ENCODE results near the gene PRKCA.
"Not testable (repeated sequence)": the region's sequence is repeated elsewhere in the genome, so short reads cannot be mapped to it uniquely, and the experiment has no call there.

The PRKCA gene

GRCh38 chr17:66301864-66302741 lies at the start of gene PRKCA:
Gene PRKCA, plus strand, starts transcription at chr17:66302613.
- H2AFZ ChIP-seq (ENCODE audit: low read length, unreplicated experiment): peak within 1 kb of the TSS; percentile 68
- peaks cover 26% of the 10 kb centered on the region for H3K4me1 ChIP-seq (ENCODE audit: control insufficient read depth, insufficient read depth, low read length, unreplicated experiment)
- H3K79me2 ChIP-seq (ENCODE audit: control insufficient read depth, insufficient read depth, low read length, unreplicated experiment): peaks cover 60% of the 10 kb centered on the region
- no peaks in the 10 kb centered on the region for H3K36me3 ChIP-seq (ENCODE audit: insufficient read depth, low read length)
- H3K27me3 ChIP-seq (ENCODE audit: insufficient read depth, low read length): no peaks in the 10 kb centered on the region
- peak within 1 kb of the TSS; percentile 92 for H3K4me3 ChIP-seq (ENCODE audit: low read depth, low read length)
- H3K27ac ChIP-seq (ENCODE audit: low read depth, low read length): peak within 1 kb of the TSS; percentile 24; the same call in 1 of the 2 replicates

GRCh38 chr17:66253458-66253857 lies 49.0 kb upstream of the PRKCA start:
- not testable (repeated sequence) for H3K36me3 ChIP-seq (ENCODE audit: insufficient read depth, low read length); H3K4me3 ChIP-seq (ENCODE audit: low read depth, low read length); H3K27ac ChIP-seq (ENCODE audit: low read depth, low read length); H3K79me2 ChIP-seq (ENCODE audit: control insufficient read depth, insufficient read depth, low read length, unreplicated experiment); H2AFZ ChIP-seq (ENCODE audit: low read length, unreplicated experiment); H3K4me1 ChIP-seq (ENCODE audit: control insufficient read depth, insufficient read depth, low read length, unreplicated experiment); H3K27me3 ChIP-seq (ENCODE audit: insufficient read depth, low read length)

GRCh38 chr17:66255112-66255511 lies 47.3 kb upstream of the PRKCA start:
- peak overlapping the region; percentile 40 for H2AFZ ChIP-seq (ENCODE audit: low read length, unreplicated experiment)
- H3K4me3 ChIP-seq (ENCODE audit: low read depth, low read length): no peak overlapping the region
- H3K79me2 ChIP-seq (ENCODE audit: control insufficient read depth, insufficient read depth, low read length, unreplicated experiment): no peaks in the 10 kb centered on the region
- H3K4me1 ChIP-seq (ENCODE audit: control insufficient read depth, insufficient read depth, low read length, unreplicated experiment): no peaks in the 10 kb centered on the region
- H3K27ac ChIP-seq (ENCODE audit: low read depth, low read length): no peak overlapping the region
- no peaks in the 10 kb centered on the region for H3K27me3 ChIP-seq (ENCODE audit: insufficient read depth, low read length)
- no peaks in the 10 kb centered on the region for H3K36me3 ChIP-seq (ENCODE audit: insufficient read depth, low read length)

GRCh38 chr17:66255527-66255971 lies 46.9 kb upstream of the PRKCA start:
- Histone ChIP-seq H3K27me3 (ENCODE audit: insufficient read depth, low read length) (no peaks in the 10 kb centered on the region), H2AFZ (ENCODE audit: low read length, unreplicated experiment) (peak overlapping the region; percentile 40), H3K36me3 (ENCODE audit: insufficient read depth, low read length) (no peaks in the 10 kb centered on the region), H3K79me2 (ENCODE audit: control insufficient read depth, insufficient read depth, low read length, unreplicated experiment) (no peaks in the 10 kb centered on the region), H3K27ac (ENCODE audit: low read depth, low read length) (no peak overlapping the region), H3K4me1 (ENCODE audit: control insufficient read depth, insufficient read depth, low read length, unreplicated experiment) (no peaks in the 10 kb centered on the region), H3K4me3 (ENCODE audit: low read depth, low read length) (no peak overlapping the region)

- H3K79me2 ChIP-seq (ENCODE audit: control insufficient read depth, insufficient read depth, low read length, unreplicated experiment): no peaks in the 10 kb centered on the region
- H2AFZ ChIP-seq (ENCODE audit: low read length, unreplicated experiment): no peak overlapping the region
- no peak overlapping the region for H3K4me3 ChIP-seq (ENCODE audit: low read depth, low read length)
- no peaks in the 10 kb centered on the region for H3K4me1 ChIP-seq (ENCODE audit: control insufficient read depth, insufficient read depth, low read length, unreplicated experiment)
- no peaks in the 10 kb centered on the region for H3K36me3 ChIP-seq (ENCODE audit: insufficient read depth, low read length)
- H3K27ac ChIP-seq (ENCODE audit: low read depth, low read length): no peak overlapping the region
- H3K27me3 ChIP-seq (ENCODE audit: insufficient read depth, low read length): no peaks in the 10 kb centered on the region
Measured at GRCh38 chr17:66260275-66260674, 42.1 kb upstream of the PRKCA start.

GRCh38 chr17:66260688-66261087 lies 41.7 kb upstream of the PRKCA start:
- Histone ChIP-seq H3K4me3 (ENCODE audit: low read depth, low read length) (no peak overlapping the region), H3K27me3 (ENCODE audit: insufficient read depth, low read length) (no peaks in the 10 kb centered on the region), H3K27ac (ENCODE audit: low read depth, low read length) (no peak overlapping the region), H3K36me3 (ENCODE audit: insufficient read depth, low read length) (no peaks in the 10 kb centered on the region), H3K4me1 (ENCODE audit: control insufficient read depth, insufficient read depth, low read length, unreplicated experiment) (no peaks in the 10 kb centered on the region), H3K79me2 (ENCODE audit: control insufficient read depth, insufficient read depth, low read length, unreplicated experiment) (no peaks in the 10 kb centered on the region), H2AFZ (ENCODE audit: low read length, unreplicated experiment) (no peak overlapping the region)

GRCh38 chr17:66262767-66263166 lies 39.6 kb upstream of the PRKCA start:
- no peaks in the 10 kb centered on the region for H3K27me3 ChIP-seq (ENCODE audit: insufficient read depth, low read length)
- H3K36me3 ChIP-seq (ENCODE audit: insufficient read depth, low read length): no peaks in the 10 kb centered on the region
- H2AFZ ChIP-seq (ENCODE audit: low read length, unreplicated experiment): no peak overlapping the region
- H3K27ac ChIP-seq (ENCODE audit: low read depth, low read length): no peak overlapping the region
- no peak overlapping the region for H3K4me3 ChIP-seq (ENCODE audit: low read depth, low read length)
- no peaks in the 10 kb centered on the region for H3K79me2 ChIP-seq (ENCODE audit: control insufficient read depth, insufficient read depth, low read length, unreplicated experiment)
- H3K4me1 ChIP-seq (ENCODE audit: control insufficient read depth, insufficient read depth, low read length, unreplicated experiment): peaks cover 2% of the 10 kb centered on the region

GRCh38 chr17:66264696-66265095 lies 37.7 kb upstream of the PRKCA start:
- H3K36me3 ChIP-seq (ENCODE audit: insufficient read depth, low read length): no peaks in the 10 kb centered on the region
- H3K4me1 ChIP-seq (ENCODE audit: control insufficient read depth, insufficient read depth, low read length, unreplicated experiment): peaks cover 12% of the 10 kb centered on the region
- no peak overlapping the region for H3K4me3 ChIP-seq (ENCODE audit: low read depth, low read length)
- H3K27me3 ChIP-seq (ENCODE audit: insufficient read depth, low read length): no peaks in the 10 kb centered on the region
- H3K27ac ChIP-seq (ENCODE audit: low read depth, low read length): no peak overlapping the region
- no peak overlapping the region for H2AFZ ChIP-seq (ENCODE audit: low read length, unreplicated experiment)
- no peaks in the 10 kb centered on the region for H3K79me2 ChIP-seq (ENCODE audit: control insufficient read depth, insufficient read depth, low read length, unreplicated experiment)

GRCh38 chr17:66268247-66268927 lies 34.0 kb upstream of the PRKCA start:
- H2AFZ ChIP-seq (ENCODE audit: low read length, unreplicated experiment): no peak overlapping the region
- H3K4me1 ChIP-seq (ENCODE audit: control insufficient read depth, insufficient read depth, low read length, unreplicated experiment): peaks cover 20% of the 10 kb centered on the region
- H3K27ac ChIP-seq (ENCODE audit: low read depth, low read length): no peak overlapping the region
- H3K79me2 ChIP-seq (ENCODE audit: control insufficient read depth, insufficient read depth, low read length, unreplicated experiment): no peaks in the 10 kb centered on the region
- H3K4me3 ChIP-seq (ENCODE audit: low read depth, low read length): no peak overlapping the region
- no peaks in the 10 kb centered on the region for H3K27me3 ChIP-seq (ENCODE audit: insufficient read depth, low read length)
- no peaks in the 10 kb centered on the region for H3K36me3 ChIP-seq (ENCODE audit: insufficient read depth, low read length)

GRCh38 chr17:66270106-66270505 lies 32.3 kb upstream of the PRKCA start:
- no peak overlapping the region for H3K27ac ChIP-seq (ENCODE audit: low read depth, low read length)
- H3K4me3 ChIP-seq (ENCODE audit: low read depth, low read length): no peak overlapping the region
- H3K27me3 ChIP-seq (ENCODE audit: insufficient read depth, low read length): no peaks in the 10 kb centered on the region
- no peaks in the 10 kb centered on the region for H3K36me3 ChIP-seq (ENCODE audit: insufficient read depth, low read length)
- H3K79me2 ChIP-seq (ENCODE audit: control insufficient read depth, insufficient read depth, low read length, unreplicated experiment): no peaks in the 10 kb centered on the region
- H3K4me1 ChIP-seq (ENCODE audit: control insufficient read depth, insufficient read depth, low read length, unreplicated experiment): peaks cover 32% of the 10 kb centered on the region
- H2AFZ ChIP-seq (ENCODE audit: low read length, unreplicated experiment): no peak overlapping the region

GRCh38 chr17:66271512-66271911 lies 30.9 kb upstream of the PRKCA start:
- Histone ChIP-seq H3K4me1 (ENCODE audit: control insufficient read depth, insufficient read depth, low read length, unreplicated experiment) (peaks cover 39% of the 10 kb centered on the region), H3K36me3 (ENCODE audit: insufficient read depth, low read length) (no peaks in the 10 kb centered on the region), H3K79me2 (ENCODE audit: control insufficient read depth, insufficient read depth, low read length, unreplicated experiment) (no peaks in the 10 kb centered on the region), H3K4me3 (ENCODE audit: low read depth, low read length) (no peak overlapping the region), H3K27me3 (ENCODE audit: insufficient read depth, low read length) (no peaks in the 10 kb centered on the region), H3K27ac (ENCODE audit: low read depth, low read length) (no peak overlapping the region), H2AFZ (ENCODE audit: low read length, unreplicated experiment) (no peak overlapping the region)

All from ACC112 (cell line).